ENCODE measurements around the gene SCFD2. TPM values are rescaled to one million over a fixed set of nuclear protein-coding genes. Genes with fewer than 3 reads are reported as not detected.

SCFD2 gene
- polyA plus RNA-seq, 3 donors: 5.4 to 9.4 (median 6.7) TPM

DNA sequence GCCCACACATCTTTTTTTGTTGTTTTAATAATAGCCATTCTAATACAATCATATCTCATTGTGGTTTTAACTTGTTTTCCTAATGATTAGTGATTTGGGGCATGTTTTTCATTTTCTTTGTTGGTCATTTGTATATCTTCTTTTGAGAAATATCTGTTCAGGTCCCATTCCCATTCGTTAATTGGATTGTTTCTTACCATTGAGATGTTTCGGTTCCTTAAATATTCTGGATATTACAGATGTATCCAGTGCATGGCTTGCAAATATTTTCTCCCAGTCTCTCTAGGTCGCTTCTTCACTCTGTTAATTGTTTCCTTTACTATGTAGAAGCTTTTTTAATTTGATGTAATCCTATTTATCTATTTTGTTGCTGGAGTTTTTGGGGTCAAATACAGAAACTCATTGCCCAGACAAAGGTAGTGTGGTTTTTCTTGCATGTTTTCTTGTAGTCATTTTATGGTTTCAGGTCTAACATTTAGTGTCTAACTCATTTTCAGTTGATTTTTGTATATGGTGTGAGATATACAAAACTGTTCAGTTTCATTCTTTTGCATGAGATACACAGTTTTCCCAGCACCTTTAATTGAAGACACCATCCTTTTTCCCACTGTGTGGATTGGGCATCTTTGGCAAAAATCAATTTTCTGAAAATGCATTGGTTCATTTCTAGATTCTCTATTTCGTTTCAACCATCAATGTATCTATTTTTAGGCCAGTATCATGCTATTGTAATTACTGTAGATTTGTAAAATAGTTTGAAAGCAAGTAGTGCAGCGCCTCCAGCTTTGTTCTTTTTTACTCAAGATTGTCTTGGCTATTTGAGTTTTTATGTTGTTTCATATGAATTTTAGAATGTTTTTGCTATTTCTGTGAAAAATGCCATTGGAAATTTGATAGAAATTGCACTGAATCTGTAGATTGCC lies 195.9 kb downstream of the SCFD2 start:
- Histone ChIP-seq H3K4me1 (ENCODE audit: control insufficient read depth in 1 of 2, insufficient read depth in 2 of 2, low read length in 2 of 2) (no peaks in the 10 kb centered on the region), H3K9ac (ENCODE audit: insufficient read depth, low read length, poor library complexity, severe bottlenecking) (no peak overlapping the region), H3K4me3 (replicated peaks in 1 of 3; ENCODE audit: low read depth in 2 of 3, low read length in 3 of 3) (no peak overlapping the region), H3K9me3 (replicated peaks in 1 of 2; ENCODE audit: control insufficient read depth in 1 of 2, insufficient read depth in 1 of 2, low read length in 2 of 2) (peaks cover 0 to 6% of the 10 kb centered on the region in 2 donors), H3K27ac (ENCODE audit: low read depth in 1 of 2, low read length in 2 of 2) (no peak overlapping the region), H3K36me3 (replicated peaks in 1 of 2; ENCODE audit: control insufficient read depth in 1 of 2, insufficient read depth in 2 of 2, low read length in 2 of 2) (no peaks in the 10 kb centered on the region), H3K27me3 (ENCODE audit: control insufficient read depth in 2 of 2, insufficient read depth in 2 of 2, low read length in 2 of 2) (no peaks in the 10 kb centered on the region), H3K79me2 (ENCODE audit: insufficient read depth, low read length) (no peaks in the 10 kb centered on the region), H4K20me1 (ENCODE audit: insufficient read depth, low read length) (no peaks in the 10 kb centered on the region), H2AFZ (ENCODE audit: insufficient read depth, low read depth, low read length, poor library complexity, severe bottlenecking) (no peak overlapping the region), H3K4me2 (replicated peaks; ENCODE audit: extremely low read depth, low read length, poor library complexity, severe bottlenecking) (no peak overlapping the region)
- H3K27me3 Mint-ChIP-seq (ENCODE audit: low read depth in 3 of 3): no peaks in the 10 kb centered on the region
- no peak overlapping the region for H3K4me3 Mint-ChIP-seq
- H3K27ac Mint-ChIP-seq: no peak overlapping the region
- H3K9me3 Mint-ChIP-seq: peaks cover under 1 to 14% (median 6%) of the 10 kb centered on the region in 7 donors
- no peaks in the 10 kb centered on the region for H3K4me1 Mint-ChIP-seq
- no peak for DNase-seq
- peaks cover 4 to 6% of the 10 kb centered on the region in 2 donors for H3K36me3 Mint-ChIP-seq
- intact Hi-C loops (cut with micrococcal nuclease): no loop called here
- no CpG with 5 or more reads among the region's 5 CpGs for WGBS (ENCODE audit: insufficient coverage)
- TF ChIP-seq, protein P1, sequence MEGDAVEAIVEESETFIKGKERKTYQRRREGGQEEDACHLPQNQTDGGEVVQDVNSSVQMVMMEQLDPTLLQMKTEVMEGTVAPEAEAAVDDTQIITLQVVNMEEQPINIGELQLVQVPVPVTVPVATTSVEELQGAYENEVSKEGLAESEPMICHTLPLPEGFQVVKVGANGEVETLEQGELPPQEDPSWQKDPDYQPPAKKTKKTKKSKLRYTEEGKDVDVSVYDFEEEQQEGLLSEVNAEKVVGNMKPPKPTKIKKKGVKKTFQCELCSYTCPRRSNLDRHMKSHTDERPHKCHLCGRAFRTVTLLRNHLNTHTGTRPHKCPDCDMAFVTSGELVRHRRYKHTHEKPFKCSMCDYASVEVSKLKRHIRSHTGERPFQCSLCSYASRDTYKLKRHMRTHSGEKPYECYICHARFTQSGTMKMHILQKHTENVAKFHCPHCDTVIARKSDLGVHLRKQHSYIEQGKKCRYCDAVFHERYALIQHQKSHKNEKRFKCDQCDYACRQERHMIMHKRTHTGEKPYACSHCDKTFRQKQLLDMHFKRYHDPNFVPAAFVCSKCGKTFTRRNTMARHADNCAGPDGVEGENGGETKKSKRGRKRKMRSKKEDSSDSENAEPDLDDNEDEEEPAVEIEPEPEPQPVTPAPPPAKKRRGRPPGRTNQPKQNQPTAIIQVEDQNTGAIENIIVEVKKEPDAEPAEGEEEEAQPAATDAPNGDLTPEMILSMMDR (IDR thresholded peaks at IDR 0.05): no peak

DNA sequence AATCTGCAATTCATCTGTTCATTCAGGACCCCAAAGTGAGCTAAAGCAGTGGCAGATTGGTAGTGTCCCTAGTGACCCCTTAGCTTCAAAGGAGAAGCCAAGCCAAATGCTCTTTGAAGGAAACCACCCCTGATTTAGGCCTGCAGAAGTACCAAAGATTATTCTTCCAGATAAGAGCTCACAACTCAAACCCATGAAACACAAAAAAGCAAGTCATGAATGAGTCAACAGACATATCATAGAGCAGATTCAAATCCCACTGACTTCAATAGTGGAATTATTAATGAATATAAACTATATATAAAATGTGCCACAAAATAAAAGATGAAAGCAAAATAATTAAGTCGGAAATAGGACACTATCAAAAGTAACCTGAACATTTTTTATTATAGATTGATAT lies 197.6 kb downstream of the SCFD2 start:
- no peak for DNase-seq
- TF ChIP-seq, protein P1 (IDR thresholded peaks at IDR 0.05): no peak
- H3K4me2 ChIP-seq (replicated peaks; ENCODE audit: extremely low read depth, low read length, poor library complexity, severe bottlenecking): no peak overlapping the region
- no peak overlapping the region for H3K27ac Mint-ChIP-seq
- H3K27ac ChIP-seq (ENCODE audit: low read depth in 1 of 2, low read length in 2 of 2): no peak overlapping the region
- intact Hi-C loops (cut with micrococcal nuclease): no loop called here
- no peak overlapping the region for H2AFZ ChIP-seq (ENCODE audit: insufficient read depth, low read depth, low read length, poor library complexity, severe bottlenecking)
- H3K79me2 ChIP-seq (ENCODE audit: insufficient read depth, low read length): no peaks in the 10 kb centered on the region
- peaks cover 0 to 18% (median 9%) of the 10 kb centered on the region in 7 donors for H3K9me3 Mint-ChIP-seq
- H3K36me3 Mint-ChIP-seq: peaks cover 3 to 11% of the 10 kb centered on the region in 2 donors
- H3K4me1 Mint-ChIP-seq: no peaks in the 10 kb centered on the region
- no peak overlapping the region for H3K4me3 Mint-ChIP-seq
- no peaks in the 10 kb centered on the region for H3K4me1 ChIP-seq (ENCODE audit: control insufficient read depth in 1 of 2, insufficient read depth in 2 of 2, low read length in 2 of 2)
- H3K9me3 ChIP-seq (replicated peaks in 1 of 2; ENCODE audit: control insufficient read depth in 1 of 2, insufficient read depth in 1 of 2, low read length in 2 of 2): peaks cover 2 to 8% of the 10 kb centered on the region in 2 donors
- no peaks in the 10 kb centered on the region for H3K36me3 ChIP-seq (replicated peaks in 1 of 2; ENCODE audit: control insufficient read depth in 1 of 2, insufficient read depth in 2 of 2, low read length in 2 of 2)
- H3K27me3 ChIP-seq (ENCODE audit: control insufficient read depth in 2 of 2, insufficient read depth in 2 of 2, low read length in 2 of 2): no peaks in the 10 kb centered on the region
- no peak overlapping the region for H3K9ac ChIP-seq (ENCODE audit: insufficient read depth, low read length, poor library complexity, severe bottlenecking)
- H4K20me1 ChIP-seq (ENCODE audit: insufficient read depth, low read length): no peaks in the 10 kb centered on the region
- H3K27me3 Mint-ChIP-seq (ENCODE audit: low read depth in 3 of 3): no peaks in the 10 kb centered on the region
- H3K4me3 ChIP-seq (replicated peaks in 1 of 3; ENCODE audit: low read depth in 2 of 3, low read length in 3 of 3): no peak overlapping the region
- WGBS (ENCODE audit: insufficient coverage): no CpG with 5 or more reads among the region's 1 CpG
